A549 (cell line): Measurements from ENCODE around the gene KRTAP3-3. TPM values are rescaled to one million over a fixed set of nuclear protein-coding genes. Genes with fewer than 3 reads are reported as not detected.

Source experiments
- ATAC-seq, 2 experiments: fragments of 200-7000 bp in 1 of 2; fragments of >200 bp in 1 of 2; cut with Nextera tagmentation in 1 of 2; cut with Tn5 transposase in 1 of 2; 3 replicates each; pipeline versions ENCODE4 v1.8.0 to v1.9.1; 2018 to 2020; ENCODE audit warnings: mild to moderate bottlenecking in 1 of 2, moderate library complexity in 1 of 2
- CTCF ChIA-PET: fragments of 300-600 bp; sonication (Branson Sonifier 250); formaldehyde crosslinking; extraction: SDS; loops from one replicate; lab custom pipeline; 2021; ENCODE audit warnings: antibody characterized with exemption, inconsistent platforms; lab: Yijun Ruan, JAX
- POLR2A ChIA-PET: fragments of 350-600 bp; formaldehyde crosslinking; extraction: SDS; loops from one replicate; lab custom pipeline; 2021; ENCODE audit warnings: antibody characterized with exemption, inconsistent platforms; lab: Yijun Ruan, JAX
- DNase-seq, 2 experiments: peaks; one replicate each; pipeline versions ENCODE4 v3.0.0 to v3.0.0-alpha.2; 2011 to 2016; ENCODE audit warnings: low read depth in 1 of 2, low spot score in 1 of 2
- FAIRE-seq: peaks from 2 replicates; lab custom pipeline; 2011; peaks lifted over from hg19 to GRCh38; lab: Jason Lieb, UNC
- H3K27ac ChIP-seq, 2 experiments: fragments of >200 bp; sonication (Bioruptor Twin); formaldehyde crosslinking; 3 replicates each; pipeline ENCODE4 v1.5.1; 2016 to 2017
- H3K4me1 ChIP-seq: fragments of >200 bp; sonication (Bioruptor Twin); formaldehyde crosslinking; 3 replicates; pipeline ENCODE4 v1.6.1; 2016
- H3K4me2 ChIP-seq: fragments of >200 bp; sonication (Bioruptor Twin); formaldehyde crosslinking; 3 replicates; pipeline ENCODE4 v1.6.1; 2016
- H3K4me3 ChIP-seq: fragments of >200 bp; sonication (Bioruptor Twin); formaldehyde crosslinking; 3 replicates; pipeline ENCODE4 v1.5.1; 2016
- H3K9me3 ChIP-seq: fragments of >200 bp; sonication (Bioruptor Twin); formaldehyde crosslinking; 3 replicates; pipeline ENCODE4 v1.6.1; 2016
- ATOH8 ChIP-seq: fragments of 250-450 bp; sonication (Bioruptor Pico); IDR thresholded peaks from 2 replicates; pipeline ENCODE4 v1.5.0; 2020; ENCODE audit warnings: low read depth, mild to moderate bottlenecking, moderate library complexity
- CBX8 ChIP-seq: fragments of 200-600 bp; sonication (generic); IDR thresholded peaks from 2 replicates; pipeline ENCODE4 v1.6.1; 2016
- CEBPB ChIP-seq, 2 experiments: fragments of >200 bp in 1 of 2; sonication (Bioruptor Twin) in 1 of 2; formaldehyde crosslinking in 1 of 2; IDR thresholded peaks; 2 replicates each; pipeline ENCODE4 v1.6.1; 2012 to 2016
- CTCF ChIP-seq: fragments of >200 bp; sonication (Bioruptor Twin); formaldehyde crosslinking; IDR thresholded peaks from 3 replicates; pipeline ENCODE4 v1.5.1; 2016
- E2F6 ChIP-seq: IDR thresholded peaks from 2 replicates; pipeline ENCODE4 v1.6.1; 2012; ENCODE audit warnings: low read depth, borderline replicate concordance
- FOSL2 ChIP-seq, 2 experiments: fragments of 450-650 bp in 1 of 2; fragments of >200 bp in 1 of 2; sonication (Bioruptor Twin) in 1 of 2; formaldehyde crosslinking; IDR thresholded peaks; 2 replicates each; pipeline versions ENCODE4 v1.5.0 to v1.6.1; 2016 to 2020; ENCODE audit warnings: mild to moderate bottlenecking in 1 of 2, moderate library complexity in 1 of 2
- GATA3 ChIP-seq: IDR thresholded peaks from 2 replicates; pipeline ENCODE4 v1.6.1; 2012; ENCODE audit warnings: borderline replicate concordance
- HEYL ChIP-seq: fragments of 250-450 bp; sonication (Bioruptor Pico); IDR thresholded peaks from 2 replicates; pipeline ENCODE4 v1.8.0; 2021; ENCODE audit warnings: mild to moderate bottlenecking, moderate library complexity
- HOXA7 ChIP-seq: fragments of 250-450 bp; sonication (Bioruptor Pico); IDR thresholded peaks from 2 replicates; pipeline ENCODE4 v1.5.0; 2020; ENCODE audit warnings: mild to moderate bottlenecking, moderate library complexity
- HOXB5 ChIP-seq: fragments of 250-450 bp; sonication (Bioruptor Pico); IDR thresholded peaks from 2 replicates; pipeline ENCODE4 v1.5.0; 2020; ENCODE audit warnings: mild to moderate bottlenecking, moderate library complexity
- JUNB ChIP-seq: fragments of >200 bp; sonication (Bioruptor Twin); formaldehyde crosslinking; IDR thresholded peaks from 2 replicates; pipeline ENCODE4 v1.6.1; 2016
- MAZ ChIP-seq: fragments of 150-350 bp; IDR thresholded peaks from 2 replicates; pipeline ENCODE4 v1.6.1; 2014; ENCODE audit warnings: antibody characterized with exemption, low read depth, low read length, borderline replicate concordance
- NPAS2 ChIP-seq: fragments of 250-450 bp; sonication (Bioruptor Pico); IDR thresholded peaks from 2 replicates; pipeline ENCODE4 v1.8.0; 2022; ENCODE audit warnings: mild to moderate bottlenecking, moderate library complexity, borderline replicate concordance
- PHF8 ChIP-seq: fragments of 200-600 bp; sonication (generic); IDR thresholded peaks from 2 replicates; pipeline ENCODE4 v1.6.1; 2016; ENCODE audit warnings: low read depth, mild to moderate bottlenecking, antibody characterized with exemption, moderate library complexity, borderline replicate concordance
- SMC3 ChIP-seq: fragments of >200 bp; sonication (Bioruptor Twin); formaldehyde crosslinking; IDR thresholded peaks from 3 replicates; pipeline ENCODE4 v1.6.1; 2018; ENCODE audit warnings: inconsistent platforms
- TP53 ChIP-seq: fragments of 250-450 bp; sonication (Bioruptor Pico); IDR thresholded peaks from 2 replicates; pipeline ENCODE4 v1.5.0; 2021; ENCODE audit warnings: mild to moderate bottlenecking, moderate library complexity
- ZC3H11A ChIP-seq: fragments of 450-650 bp; IDR thresholded peaks from 2 replicates; pipeline ENCODE4 v1.6.1; 2014; ENCODE audit warnings: antibody characterized with exemption, mild to moderate bottlenecking
- ZNF302 ChIP-seq: fragments of 250-450 bp; sonication (Bioruptor Pico); IDR thresholded peaks from 2 replicates; pipeline ENCODE4 v1.9.0; 2021; ENCODE audit warnings: inconsistent platforms, mild to moderate bottlenecking, moderate library complexity
- WGBS: methylation state at CpG from one replicate; pipeline ENCODE4 v1.1.6; 2017; ENCODE audit errors: missing lambda C conversion rate; 5-methylcytosine and 5-hydroxymethylcytosine counted together
- polyA plus RNA-seq, 4 experiments: library from polyadenylated mRNA; depleted of rRNA in 3 of 4; stranded (reverse); fragments of >200 nt; fragmentation: RNase III in 1 of 4; extraction: RNeasy Plus Mini Kit Qiagen cat#74134 plus additional on column Dnase treatment in 1 of 4; gene quantifications; 2 replicates in 3 of 4; 3 replicates in 1 of 4; pipeline ENCODE4 v1.2.3, GENCODE V29; 2011 to 2017
- TF ChIP-seq, protein P1 (sequence below): IDR thresholded peaks from 2 replicates; pipeline ENCODE4 v1.6.1; 2012

KRTAP3-3 gene
- polyA plus RNA-seq, 2 of the 4 experiments (the other 2 are of a cell fraction) = not detected

- TF ChIP-seq ZNF302 (CRISPR knock-in tag) = no peak
- no peak for TF ChIP-seq ZC3H11A
- TF ChIP-seq MAZ = no peak
- TF ChIP-seq NPAS2 = no peak
These were observed 30.7 kb upstream of the KRTAP3-3 start (continued) for GRCh38 chr17:41024697-41025096.

DNA sequence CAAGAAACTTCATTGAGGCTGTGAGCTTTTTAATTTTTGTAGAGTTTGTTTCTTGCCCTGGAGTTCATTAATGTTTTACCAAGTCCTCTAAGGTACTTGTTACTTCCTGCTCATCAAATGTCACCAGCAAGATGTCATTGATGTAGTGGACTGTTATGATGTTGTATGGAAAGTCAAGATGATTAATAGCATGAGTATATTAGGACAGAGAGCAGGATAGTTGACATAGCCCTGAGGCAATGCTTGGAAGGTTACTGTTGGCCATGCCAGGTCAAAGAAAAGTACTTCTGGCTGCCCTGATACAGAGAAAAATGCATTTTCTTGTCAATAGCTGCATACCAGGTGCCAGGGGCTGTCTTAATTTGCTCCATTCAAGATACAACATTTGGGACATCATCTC is 26.4 kb upstream of the KRTAP3-3 start:
- FAIRE-seq = peak; percentile 87
- Histone ChIP-seq H3K9me3 (no peaks in the 10 kb centered on the region), H3K4me1 (peaks cover 13% of the 10 kb centered on the region; the same call in 1 of the 3 replicates), H3K27ac (no peak overlapping the region), H3K4me3 (no peak overlapping the region), H3K4me2 (peak overlapping the region; percentile 29)
- peak; percentile 33 to 62; a peak in 1 of 6 replicates for ATAC-seq
- TF ChIP-seq, protein P1, sequence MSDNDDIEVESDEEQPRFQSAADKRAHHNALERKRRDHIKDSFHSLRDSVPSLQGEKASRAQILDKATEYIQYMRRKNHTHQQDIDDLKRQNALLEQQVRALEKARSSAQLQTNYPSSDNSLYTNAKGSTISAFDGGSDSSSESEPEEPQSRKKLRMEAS = no peak
- TF ChIP-seq GATA3 = peak; percentile 36; the same call in 1 of the 2 replicates
- peak in 1 of 2 experiments; percentile 69 for DNase-seq
- CTCF ChIA-PET = interaction anchor here (1.4 to 2.7 kb wide), 3 partner anchors 9 to 628 kb away, joined by 5 to 8 read pairs (median 6); partner anchors contain the start of gene KRTAP1-4
- POLR2A ChIA-PET = no interaction called here

DNA sequence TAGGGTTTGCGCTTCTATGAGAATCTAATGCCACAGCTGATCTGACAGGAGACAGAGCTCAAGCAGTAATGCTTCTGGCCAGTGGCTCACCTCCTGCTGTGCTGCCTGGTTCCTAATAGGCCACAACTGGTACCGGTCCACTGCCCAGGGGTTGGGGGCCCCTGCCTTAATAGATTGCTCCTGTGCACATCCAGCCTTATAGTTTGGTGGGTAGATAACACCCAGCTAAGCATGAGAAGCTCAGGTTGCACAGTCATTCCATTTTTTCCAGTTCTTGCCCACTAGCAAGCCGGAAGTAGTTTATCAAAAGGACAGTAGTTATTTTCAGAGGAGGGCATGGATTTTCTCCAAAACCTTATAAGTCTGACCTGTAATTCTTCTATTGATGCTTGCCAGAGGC is 25.5 kb upstream of the KRTAP3-3 start:
- Histone ChIP-seq H3K4me3 (no peak overlapping the region), H3K4me2 (no peak overlapping the region), H3K4me1 (peaks cover 13% of the 10 kb centered on the region; the same call in 1 of the 3 replicates), H3K9me3 (no peaks in the 10 kb centered on the region), H3K27ac (no peak overlapping the region; a peak in 1 of 6 replicates)
- no peak for FAIRE-seq
- CTCF ChIA-PET = interaction anchor here (2.7 kb wide), 1 partner anchor 629 kb away, joined by 8 read pairs; no protein-coding TSS in a partner anchor
- 86% methylated on average over 3 of the region's 3 CpGs for WGBS
- ATAC-seq = no peak
- POLR2A ChIA-PET = no interaction called here
- no peak for DNase-seq
- no peak for TF ChIP-seq JUNB
- no peak for TF ChIP-seq E2F6
- TF ChIP-seq HEYL (CRISPR knock-in tag) = no peak
- no peak for TF ChIP-seq CBX8
- TF ChIP-seq FOSL2 (IDR thresholded peaks at IDR 0.05) = no peak
- TF ChIP-seq FOSL2 (CRISPR knock-in tag; IDR thresholded peaks at IDR 0.05) = no peak
- TF ChIP-seq HOXB5 (CRISPR knock-in tag) = no peak
- TF ChIP-seq TP53 = no peak
- TF ChIP-seq PHF8 = no peak
- no peak for TF ChIP-seq CEBPB (IDR thresholded peaks at IDR 0.05)
- TF ChIP-seq SMC3 = no peak
- no peak for TF ChIP-seq HOXA7
- no peak for TF ChIP-seq NPAS2
- no peak for TF ChIP-seq CTCF

- ATAC-seq = no peak
- Histone ChIP-seq H3K4me1 (peaks cover 15% of the 10 kb centered on the region; the same call in 1 of the 3 replicates), H3K27ac (no peak overlapping the region), H3K4me3 (no peak overlapping the region), H3K9me3 (no peaks in the 10 kb centered on the region), H3K4me2 (no peak overlapping the region)
- TF ChIP-seq JUNB = no peak
- no peak for TF ChIP-seq ATOH8 (CRISPR knock-in tag)
- 87% methylated on average over 3 of the region's 3 CpGs for WGBS
- ChIA-PET CTCF (interaction anchor here (0.7 to 1.5 kb wide), 5 partner anchors 9 to 310 kb away, joined by 3 to 4 read pairs (median 3); partner anchors contain the start of gene KRTAP3-3), POLR2A (no interaction called here)
- no peak for DNase-seq
- peak; percentile 72 for FAIRE-seq
These were observed 24.6 kb upstream of the KRTAP3-3 start for GRCh38 chr17:41018541-41018940.
